GM19193 (cell line): ENCODE results near the gene SERPINB5.

Experiments
- POLR2A ChIP-seq: IDR thresholded peaks from 4 replicates; pipeline ENCODE4 v1.6.1; 2011; ENCODE audit not compliant: insufficient read depth, insufficient read length; ENCODE audit errors: extremely low read depth

Gene SERPINB5

GRCh38 chr18:63539904-63540510, 63.2 kb downstream of the SERPINB5 start:
- no peak for TF ChIP-seq POLR2A

- TF ChIP-seq POLR2A, result no peak
Observed at GRCh38 chr18:63542069-63542468, 65.3 kb downstream of the SERPINB5 start, which contains the start of gene SERPINB12. SERPINB12 (plus strand) TSS chr18:63542369; CDS start chr18:63556160, 13,791 bp downstream.

- no peak for TF ChIP-seq POLR2A
Observed at GRCh38 chr18:63544017-63544416, 67.3 kb downstream of the SERPINB5 start.

GRCh38 chr18:63545000-63545399, 68.2 kb downstream of the SERPINB5 start:
- TF ChIP-seq POLR2A, result no peak

- TF ChIP-seq POLR2A, result no peak
Observed at GRCh38 chr18:63550068-63550467, 73.3 kb downstream of the SERPINB5 start.

- TF ChIP-seq POLR2A, result no peak
Observed at GRCh38 chr18:63551769-63552168, 75.0 kb downstream of the SERPINB5 start.

- TF ChIP-seq POLR2A, result no peak
Observed at GRCh38 chr18:63552581-63552980, 75.8 kb downstream of the SERPINB5 start.

- TF ChIP-seq POLR2A, result no peak
Observed at GRCh38 chr18:63553081-63553480, 76.3 kb downstream of the SERPINB5 start.
